SK-N-MC (cell line): Measurements from ENCODE around the gene CLDN16.

Source experiments
- DNase-seq: peaks from one replicate; pipeline ENCODE4 v3.0.0-alpha.2; 2011; ENCODE audit warnings: low read depth, low spot score
- H3K27ac ChIP-seq: fragments of 200-600 bp; sonication (generic); 2 replicates; pipeline ENCODE4 v1.5.1; 2016; ENCODE audit warnings: mixed run types
- H3K36me3 ChIP-seq: fragments of 200-600 bp; sonication (generic); 2 replicates; pipeline ENCODE4 v1.6.1; 2017; ENCODE audit warnings: antibody characterized with exemption, low read length, mixed read lengths; ENCODE audit not compliant: insufficient read depth
- H3K4me3 ChIP-seq: fragments of 200-600 bp; sonication (generic); 2 replicates; pipeline ENCODE4 v1.5.1; 2016
- H3K9ac ChIP-seq: fragments of 200-600 bp; sonication (generic); 2 replicates; pipeline ENCODE4 v1.8.0; 2017; ENCODE audit warnings: mixed run types, mixed read lengths; ENCODE audit not compliant: insufficient read length
- H3K9me3 ChIP-seq: fragments of 200-600 bp; sonication (generic); 2 replicates; pipeline ENCODE4 v1.6.1; 2017; ENCODE audit warnings: low read depth, mild to moderate bottlenecking, antibody characterized with exemption, low read length, moderate library complexity, mixed read lengths
- EZH2 ChIP-seq: fragments of 200-600 bp; sonication (generic); IDR thresholded peaks from one replicate; pipeline ENCODE4 v1.6.1; 2017; ENCODE audit warnings: antibody characterized with exemption
- FOXP2 ChIP-seq: optimal IDR thresholded peaks from 2 replicates; pipeline ENCODE3; 2011; ENCODE audit warnings: mild to moderate bottlenecking, moderate library complexity; ENCODE audit not compliant: insufficient read depth; ENCODE audit errors: extremely low read length, control extremely low read depth
- POLR2AphosphoS5 ChIP-seq: IDR thresholded peaks from 2 replicates; pipeline ENCODE4 v1.6.1; 2012; ENCODE audit warnings: mild to moderate bottlenecking, low read depth, low read length, borderline replicate concordance

Gene CLDN16

GRCh38 chr3:190424108-190424477 lies 36.1 kb downstream of the CLDN16 start:
- Histone ChIP-seq H3K36me3 (no peaks in the 10 kb centered on the region), H3K9ac (peak overlapping the region; percentile 14), H3K27ac (peak overlapping the region; percentile 22; the same call in 1 of the 2 replicates), H3K9me3 (no peaks in the 10 kb centered on the region), H3K4me3 (no peak overlapping the region)
- TF ChIP-seq POLR2AphosphoS5 (no peak), FOXP2 (no peak), EZH2 (no peak)
- no peak for DNase-seq

GRCh38 chr3:190424478-190425439 lies 36.8 kb downstream of the CLDN16 start:
- Histone ChIP-seq H3K9me3 (no peaks in the 10 kb centered on the region), H3K9ac (no peak overlapping the region), H3K4me3 (peak overlapping the region; percentile 18; the same call in 1 of the 2 replicates), H3K36me3 (no peaks in the 10 kb centered on the region), H3K27ac (peak overlapping the region; percentile 65)
- no peak for TF ChIP-seq EZH2
- no peak for TF ChIP-seq FOXP2
- TF ChIP-seq POLR2AphosphoS5, result no peak
- peak; percentile 79 for DNase-seq

DNA sequence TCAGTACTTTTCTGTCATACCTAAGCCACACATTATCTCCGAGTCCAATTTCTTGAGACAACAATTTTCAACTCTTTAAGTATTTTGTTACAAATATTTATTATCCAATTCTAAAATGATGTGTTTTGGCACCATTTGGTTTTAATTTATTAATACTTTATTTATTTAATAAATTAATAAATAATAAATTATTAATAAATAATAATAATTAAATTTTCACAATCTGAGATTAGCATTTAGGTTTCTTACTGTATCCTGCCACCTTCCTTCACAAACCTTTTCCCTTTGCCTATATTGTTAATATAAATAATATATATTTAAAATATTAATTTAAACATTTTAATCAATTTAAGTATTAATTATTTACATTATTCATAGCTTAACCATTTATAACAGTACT lies 37.9 kb downstream of the CLDN16 start:
- H3K4me3 ChIP-seq, result no peak overlapping the region
- TF ChIP-seq FOXP2 (no peak), EZH2 (no peak), POLR2AphosphoS5 (no peak)
- H3K9ac ChIP-seq, result no peak overlapping the region
- H3K9me3 ChIP-seq, result no peaks in the 10 kb centered on the region
- no peak overlapping the region for H3K27ac ChIP-seq
- DNase-seq, result no peak
- no peaks in the 10 kb centered on the region for H3K36me3 ChIP-seq

GRCh38 chr3:190426806-190427507 lies 39.0 kb downstream of the CLDN16 start:
- peak overlapping the region; percentile 51 for H3K9ac ChIP-seq
- H3K27ac ChIP-seq, result peak overlapping the region; percentile 37
- TF ChIP-seq FOXP2, result no peak
- no peak for TF ChIP-seq POLR2AphosphoS5
- no peak for TF ChIP-seq EZH2
- no peaks in the 10 kb centered on the region for H3K9me3 ChIP-seq
- no peak overlapping the region for H3K4me3 ChIP-seq
- H3K36me3 ChIP-seq, result no peaks in the 10 kb centered on the region
- DNase-seq, result no peak

DNA sequence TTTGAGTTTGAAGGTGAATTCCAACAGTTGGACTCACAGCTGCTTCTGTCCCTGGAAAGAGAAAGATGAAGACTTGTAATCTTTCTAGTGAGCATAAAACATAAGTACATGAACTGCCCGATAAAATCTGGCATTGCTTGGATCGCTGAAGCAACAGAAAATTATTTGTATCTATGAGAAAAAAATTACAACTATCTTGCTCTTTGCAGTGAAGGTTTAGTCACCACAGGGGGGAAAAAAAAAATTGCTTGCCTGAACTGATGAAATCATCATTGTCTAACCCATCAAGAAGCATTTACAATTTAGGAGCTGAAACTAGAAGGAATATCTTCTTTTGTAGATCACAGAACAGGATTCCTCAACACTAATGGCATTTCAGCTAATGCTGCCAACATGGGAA lies 41.7 kb downstream of the CLDN16 start:
- TF ChIP-seq POLR2AphosphoS5, result no peak
- TF ChIP-seq EZH2, result no peak
- TF ChIP-seq FOXP2, result no peak
- H3K36me3 ChIP-seq, result no peaks in the 10 kb centered on the region
- peak overlapping the region; percentile 7 for H3K9ac ChIP-seq
- H3K9me3 ChIP-seq, result no peaks in the 10 kb centered on the region; the same call in 1 of the 2 replicates
- peak; percentile 75 for DNase-seq
- peak overlapping the region; percentile 16; the same call in 1 of the 2 replicates for H3K4me3 ChIP-seq
- H3K27ac ChIP-seq, result 0 out of 2 replicates have a peak overlapping the region, but pooled peaks have one; percentile 10

DNA sequence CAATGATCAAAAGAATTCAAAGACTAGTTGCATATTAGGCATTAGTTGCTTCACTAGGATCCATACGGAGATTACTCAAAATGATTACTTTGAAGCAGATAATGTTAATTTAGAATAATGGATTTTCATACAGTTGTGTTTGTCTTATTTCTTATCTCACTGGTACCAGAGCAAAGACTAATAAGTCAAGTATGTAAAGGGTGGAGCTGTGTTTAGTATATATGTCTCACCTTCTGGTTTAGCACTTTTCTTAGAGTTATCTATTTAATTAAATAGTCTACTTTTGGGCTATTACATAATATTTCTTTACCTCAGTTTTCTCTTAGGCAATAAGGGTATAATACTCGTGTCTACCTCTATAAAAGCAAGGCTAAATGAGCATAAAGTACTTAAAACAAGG lies 42.9 kb downstream of the CLDN16 start:
- Histone ChIP-seq H3K9ac (no peak overlapping the region), H3K4me3 (no peak overlapping the region), H3K36me3 (no peaks in the 10 kb centered on the region), H3K27ac (no peak overlapping the region), H3K9me3 (no peaks in the 10 kb centered on the region; the same call in 1 of the 2 replicates)
- no peak for DNase-seq
- TF ChIP-seq POLR2AphosphoS5, result no peak
- TF ChIP-seq EZH2, result no peak
- TF ChIP-seq FOXP2, result no peak

GRCh38 chr3:190432216-190432615 lies 44.3 kb downstream of the CLDN16 start:
- no peak for DNase-seq
- Histone ChIP-seq H3K27ac (no peak overlapping the region), H3K9ac (no peak overlapping the region), H3K4me3 (no peak overlapping the region), H3K36me3 (no peaks in the 10 kb centered on the region), H3K9me3 (no peaks in the 10 kb centered on the region; the same call in 1 of the 2 replicates)
- TF ChIP-seq POLR2AphosphoS5 (no peak), FOXP2 (no peak), EZH2 (no peak)

GRCh38 chr3:190433626-190434025 lies 45.7 kb downstream of the CLDN16 start:
- no peak overlapping the region for H3K27ac ChIP-seq
- no peak overlapping the region for H3K9ac ChIP-seq
- no peak for DNase-seq
- no peaks in the 10 kb centered on the region; the same call in 1 of the 2 replicates for H3K9me3 ChIP-seq
- no peak for TF ChIP-seq EZH2
- no peak for TF ChIP-seq POLR2AphosphoS5
- no peak for TF ChIP-seq FOXP2
- H3K36me3 ChIP-seq, result no peaks in the 10 kb centered on the region
- no peak overlapping the region for H3K4me3 ChIP-seq
